ENCODE measurements around the gene FBXW7. TPM values are rescaled to one million over a fixed set of nuclear protein-coding genes. Genes with fewer than 3 reads are reported as not detected.

FBXW7 gene
- total RNA-seq: 100 to 1,000 TPM in 1 of 2 donors, 10 to 100 TPM in 1; 81.1 to 129 TPM
- 10 to 100 TPM; 58.9 to 62.4 TPM for polyA plus RNA-seq (ENCODE audit: insufficient read length in 2 of 2)
- long read RNA-seq, donor 1, full-length matches to known transcripts: 15 of 15 reads
- long read RNA-seq, donor 1, partial matches to known transcripts: 0 of 15 reads
- long read RNA-seq, donor 1, other reads (novel, unspliced or antisense): 0 of 15 reads
- long read RNA-seq, donor 2, transcript FBXW7-210 (2 exons, 528 nt): major isoform, 5 of 10 reads
- long read RNA-seq, donor 2, partial matches to known transcripts: 0 of 10 reads
- long read RNA-seq, donor 2, other reads (novel, unspliced or antisense): 0 of 10 reads
- long read RNA-seq, donor 3, partial matches to known transcripts: 0 of 6 reads
- long read RNA-seq, donor 3, other reads (novel, unspliced or antisense): 0 of 6 reads
- long read RNA-seq, donor 4, transcript FBXW7-210 (2 exons, 528 nt): major isoform, 7 of 9 reads
- long read RNA-seq, donor 4, partial matches to known transcripts: 0 of 9 reads
- long read RNA-seq, donor 4, other reads (novel, unspliced or antisense): 0 of 9 reads

- WGBS (ENCODE audit: insufficient coverage): under 1% methylated on average over 58 of the region's 63 CpGs
- peaks cover 3% of the 10 kb centered on the region for H3K9me3 ChIP-seq (ENCODE audit: control insufficient read depth, insufficient read depth, low read length)
- H3K4me1 ChIP-seq (ENCODE audit: control insufficient read depth, insufficient read depth, low read length): peaks cover 3% of the 10 kb centered on the region
- H3K4me3 ChIP-seq (ENCODE audit: low read depth, low read length): peak within 1 kb of the TSS; percentile 73
- peak within 1 kb of the TSS; percentile 81 for H3K27ac ChIP-seq (ENCODE audit: low read depth, low read length)
- no peaks in the 10 kb centered on the region for H3K27me3 ChIP-seq (ENCODE audit: control insufficient read depth, insufficient read depth, low read length)
- peak; percentile 99 to 100 (median 100) for DNase-seq (ENCODE audit: low read depth in 4 of 6, low spot score in 6 of 6)
- peaks cover 13% of the 10 kb centered on the region for H3K36me3 ChIP-seq (ENCODE audit: control insufficient read depth, insufficient read depth, low read length)
Observed at GRCh38 chr4:152535903-152536544, at the start of gene FBXW7. TSS of gene FBXW7 (minus strand) at chr4:152536092. CDS start at chr4:152411803, 124,289 bp downstream.

- H3K4me1 ChIP-seq (ENCODE audit: control insufficient read depth, insufficient read depth, low read length): no peaks in the 10 kb centered on the region
- H3K36me3 ChIP-seq (ENCODE audit: control insufficient read depth, insufficient read depth, low read length): no peaks in the 10 kb centered on the region
- H3K27ac ChIP-seq (ENCODE audit: low read depth, low read length): no peak overlapping the region
- DNase-seq (ENCODE audit: low read depth in 4 of 6, low spot score in 6 of 6): peak in 1 of 6 donors; percentile 63
- no peaks in the 10 kb centered on the region for H3K9me3 ChIP-seq (ENCODE audit: control insufficient read depth, insufficient read depth, low read length)
- H3K4me3 ChIP-seq (ENCODE audit: low read depth, low read length): no peak overlapping the region
- whole genome bisulfite sequencing (ENCODE audit: insufficient coverage): no CpG with 5 or more reads among the region's 7 CpGs
- H3K27me3 ChIP-seq (ENCODE audit: control insufficient read depth, insufficient read depth, low read length): no peaks in the 10 kb centered on the region
Observed at GRCh38 chr4:152585023-152585441, 49.1 kb upstream of the FBXW7 start.

DNA sequence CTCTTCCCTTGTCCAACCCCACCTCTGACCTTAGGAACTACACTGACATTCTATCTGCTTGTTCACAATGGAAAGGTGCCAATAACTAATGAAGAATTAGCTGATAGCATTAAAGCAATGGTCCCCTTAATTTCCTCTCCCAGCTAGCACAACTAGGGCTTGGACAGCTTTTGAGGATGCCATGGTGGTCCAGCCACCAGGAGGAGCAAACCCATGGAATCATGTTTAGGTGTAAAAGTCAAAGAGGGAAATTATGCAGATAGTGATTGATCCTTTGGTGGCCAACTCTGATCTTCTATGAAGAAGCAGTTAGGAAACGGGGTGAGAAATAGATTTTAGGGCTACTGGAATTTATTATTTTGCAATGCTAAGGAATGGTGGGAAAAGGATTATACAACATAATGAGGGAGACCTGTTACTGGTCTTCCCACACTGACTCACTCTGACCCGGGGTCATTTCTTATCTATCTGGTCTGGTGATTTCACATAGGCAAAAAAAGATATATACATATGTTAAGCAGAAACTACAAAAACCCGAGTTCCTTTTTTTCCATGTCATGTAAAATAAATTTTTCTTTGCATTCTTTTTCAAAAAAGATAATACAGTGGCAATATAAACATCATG, 45.8 kb upstream of the FBXW7 start:
- no peak for DNase-seq (ENCODE audit: low read depth in 4 of 6, low spot score in 6 of 6)
- WGBS (ENCODE audit: insufficient coverage): 86% methylated on average over 1 of the region's 3 CpGs

DNA sequence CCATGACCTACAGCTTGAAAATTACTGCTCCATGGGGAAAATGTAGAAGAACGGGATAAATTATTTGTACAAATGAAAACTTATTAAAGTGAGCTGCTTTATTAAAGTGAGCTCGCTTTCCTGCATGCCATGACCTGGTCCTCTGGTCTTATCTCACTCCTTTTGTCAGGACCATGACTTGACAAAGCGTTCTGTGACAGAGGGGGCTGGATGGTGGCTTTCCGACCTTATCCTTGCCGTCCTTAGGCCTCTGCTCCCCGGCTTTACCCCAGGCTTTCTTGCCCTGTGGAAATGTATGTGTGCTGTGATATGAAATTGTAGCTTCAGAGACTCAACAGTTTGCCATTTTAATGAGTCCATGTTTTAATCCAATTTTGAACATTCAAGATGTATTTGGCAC, 44.0 kb upstream of the FBXW7 start:
- 92% methylated on average over 5 of the region's 6 CpGs for WGBS (ENCODE audit: insufficient coverage)

More for the DNA sequence above, 45.8 kb upstream of the FBXW7 start:
- Histone ChIP-seq H3K36me3 (ENCODE audit: control insufficient read depth, insufficient read depth, low read length) (no peaks in the 10 kb centered on the region), H3K27ac (ENCODE audit: low read depth, low read length) (no peak overlapping the region), H3K4me1 (ENCODE audit: control insufficient read depth, insufficient read depth, low read length) (no peaks in the 10 kb centered on the region), H3K9me3 (ENCODE audit: control insufficient read depth, insufficient read depth, low read length) (no peaks in the 10 kb centered on the region), H3K27me3 (ENCODE audit: control insufficient read depth, insufficient read depth, low read length) (no peaks in the 10 kb centered on the region), H3K4me3 (ENCODE audit: low read depth, low read length) (no peak overlapping the region)

GRCh38 chr4:152579107-152579764, 43.3 kb upstream of the FBXW7 start:
- WGBS (ENCODE audit: insufficient coverage): 73% methylated on average over 7 of the region's 11 CpGs
- Histone ChIP-seq H3K4me3 (ENCODE audit: low read depth, low read length) (no peak overlapping the region), H3K9me3 (ENCODE audit: control insufficient read depth, insufficient read depth, low read length) (no peaks in the 10 kb centered on the region), H3K4me1 (ENCODE audit: control insufficient read depth, insufficient read depth, low read length) (no peaks in the 10 kb centered on the region), H3K27me3 (ENCODE audit: control insufficient read depth, insufficient read depth, low read length) (no peaks in the 10 kb centered on the region), H3K27ac (ENCODE audit: low read depth, low read length) (no peak overlapping the region), H3K36me3 (ENCODE audit: control insufficient read depth, insufficient read depth, low read length) (no peaks in the 10 kb centered on the region)
- no peak for DNase-seq (ENCODE audit: low read depth in 4 of 6, low spot score in 6 of 6)

More for the DNA sequence above, 44.0 kb upstream of the FBXW7 start:
- H3K27ac ChIP-seq (ENCODE audit: low read depth, low read length): no peak overlapping the region
- no peaks in the 10 kb centered on the region for H3K4me1 ChIP-seq (ENCODE audit: control insufficient read depth, insufficient read depth, low read length)
- no peak overlapping the region for H3K4me3 ChIP-seq (ENCODE audit: low read depth, low read length)
- H3K27me3 ChIP-seq (ENCODE audit: control insufficient read depth, insufficient read depth, low read length): no peaks in the 10 kb centered on the region
- H3K9me3 ChIP-seq (ENCODE audit: control insufficient read depth, insufficient read depth, low read length): no peaks in the 10 kb centered on the region
- no peaks in the 10 kb centered on the region for H3K36me3 ChIP-seq (ENCODE audit: control insufficient read depth, insufficient read depth, low read length)
- DNase-seq (ENCODE audit: low read depth in 4 of 6, low spot score in 6 of 6): no peak

DNA sequence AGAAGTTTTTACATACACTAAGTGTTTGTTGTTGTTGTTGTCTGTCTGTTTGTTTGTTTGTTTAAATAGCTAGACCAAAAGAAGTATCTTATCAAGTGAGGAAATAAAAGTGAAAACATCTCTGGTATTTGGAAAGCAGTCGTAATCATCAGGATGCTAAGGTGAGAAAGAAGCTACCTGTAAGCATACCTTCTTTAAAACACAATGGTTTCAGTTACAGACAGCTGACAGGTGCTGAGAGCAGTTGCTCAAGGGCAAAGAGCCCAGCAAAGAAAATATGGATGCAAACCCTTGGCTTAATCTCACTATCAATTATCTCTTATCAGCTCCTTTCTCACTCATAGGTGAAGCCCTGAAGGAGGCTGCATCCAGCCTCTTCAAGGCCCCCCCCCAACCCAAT, 42.8 kb upstream of the FBXW7 start:
- no CpG with 5 or more reads among the region's 1 CpG for WGBS (ENCODE audit: insufficient coverage)
- H3K27me3 ChIP-seq (ENCODE audit: control insufficient read depth, insufficient read depth, low read length): no peaks in the 10 kb centered on the region

GRCh38 chr4:152577708-152578396, 42.0 kb upstream of the FBXW7 start:
- Histone ChIP-seq H3K36me3 (ENCODE audit: control insufficient read depth, insufficient read depth, low read length) (no peaks in the 10 kb centered on the region), H3K4me1 (ENCODE audit: control insufficient read depth, insufficient read depth, low read length) (no peaks in the 10 kb centered on the region), H3K9me3 (ENCODE audit: control insufficient read depth, insufficient read depth, low read length) (no peaks in the 10 kb centered on the region), H3K27me3 (ENCODE audit: control insufficient read depth, insufficient read depth, low read length) (no peaks in the 10 kb centered on the region), H3K4me3 (ENCODE audit: low read depth, low read length) (no peak overlapping the region), H3K27ac (ENCODE audit: low read depth, low read length) (no peak overlapping the region)
- WGBS (ENCODE audit: insufficient coverage): 79% methylated on average over 4 of the region's 6 CpGs
- DNase-seq (ENCODE audit: low read depth in 4 of 6, low spot score in 6 of 6): no peak

More for the DNA sequence above, 42.8 kb upstream of the FBXW7 start:
- no peaks in the 10 kb centered on the region for H3K9me3 ChIP-seq (ENCODE audit: control insufficient read depth, insufficient read depth, low read length)
- no peaks in the 10 kb centered on the region for H3K4me1 ChIP-seq (ENCODE audit: control insufficient read depth, insufficient read depth, low read length)
- no peaks in the 10 kb centered on the region for H3K36me3 ChIP-seq (ENCODE audit: control insufficient read depth, insufficient read depth, low read length)
- no peak for DNase-seq (ENCODE audit: low read depth in 4 of 6, low spot score in 6 of 6)
- H3K27ac ChIP-seq (ENCODE audit: low read depth, low read length): no peak overlapping the region
- no peak overlapping the region for H3K4me3 ChIP-seq (ENCODE audit: low read depth, low read length)

GRCh38 chr4:152575533-152575932, 39.6 kb upstream of the FBXW7 start:
- H3K4me3 ChIP-seq (ENCODE audit: low read depth, low read length): no peak overlapping the region
- H3K9me3 ChIP-seq (ENCODE audit: control insufficient read depth, insufficient read depth, low read length): no peaks in the 10 kb centered on the region
- no peaks in the 10 kb centered on the region for H3K27me3 ChIP-seq (ENCODE audit: control insufficient read depth, insufficient read depth, low read length)
- H3K4me1 ChIP-seq (ENCODE audit: control insufficient read depth, insufficient read depth, low read length): no peaks in the 10 kb centered on the region
- WGBS (ENCODE audit: insufficient coverage): no CpG with 5 or more reads among the region's 1 CpG
- no peak for DNase-seq (ENCODE audit: low read depth in 4 of 6, low spot score in 6 of 6)
- no peaks in the 10 kb centered on the region for H3K36me3 ChIP-seq (ENCODE audit: control insufficient read depth, insufficient read depth, low read length)
- no peak overlapping the region for H3K27ac ChIP-seq (ENCODE audit: low read depth, low read length)

DNA sequence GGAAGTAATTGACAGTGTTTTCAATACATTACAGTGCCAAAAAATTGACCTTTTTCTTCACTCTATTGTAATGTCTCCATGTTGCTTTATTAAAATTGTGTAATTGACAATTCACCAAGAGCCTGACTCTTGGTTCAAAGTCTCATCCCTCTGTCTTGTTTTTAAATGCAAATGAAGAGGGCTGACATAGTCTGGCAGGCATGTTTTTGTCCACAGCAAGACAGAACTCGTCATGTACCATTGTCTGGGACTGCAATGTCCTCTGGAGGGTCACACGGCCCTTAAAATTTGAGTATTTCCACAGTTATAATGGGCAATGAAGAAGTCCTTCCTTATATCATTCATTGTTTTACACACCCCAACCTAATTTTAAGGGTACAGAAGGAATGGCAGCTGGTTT, 38.0 kb upstream of the FBXW7 start:
- no peak for DNase-seq (ENCODE audit: low read depth in 4 of 6, low spot score in 6 of 6)
- Histone ChIP-seq H3K36me3 (ENCODE audit: control insufficient read depth, insufficient read depth, low read length) (no peaks in the 10 kb centered on the region), H3K4me3 (ENCODE audit: low read depth, low read length) (no peak overlapping the region), H3K4me1 (ENCODE audit: control insufficient read depth, insufficient read depth, low read length) (no peaks in the 10 kb centered on the region), H3K9me3 (ENCODE audit: control insufficient read depth, insufficient read depth, low read length) (no peaks in the 10 kb centered on the region), H3K27me3 (ENCODE audit: control insufficient read depth, insufficient read depth, low read length) (no peaks in the 10 kb centered on the region), H3K27ac (ENCODE audit: low read depth, low read length) (no peak overlapping the region)
- WGBS (ENCODE audit: insufficient coverage): no CpG with 5 or more reads among the region's 2 CpGs

Data from spinal cord (tissue), 10 donors.